GM19324 (cell line): ENCODE results near the gene SYT7.

Source experiments
- ATAC-seq: cut with Tn5 transposase; IDR thresholded peaks from one replicate; pipeline ENCODE4 v1.9.1; 2021; ENCODE audit warnings: mild to moderate bottlenecking, moderate library complexity; ENCODE audit not compliant: unreplicated experiment, low FRiP score

SYT7 gene

DNA sequence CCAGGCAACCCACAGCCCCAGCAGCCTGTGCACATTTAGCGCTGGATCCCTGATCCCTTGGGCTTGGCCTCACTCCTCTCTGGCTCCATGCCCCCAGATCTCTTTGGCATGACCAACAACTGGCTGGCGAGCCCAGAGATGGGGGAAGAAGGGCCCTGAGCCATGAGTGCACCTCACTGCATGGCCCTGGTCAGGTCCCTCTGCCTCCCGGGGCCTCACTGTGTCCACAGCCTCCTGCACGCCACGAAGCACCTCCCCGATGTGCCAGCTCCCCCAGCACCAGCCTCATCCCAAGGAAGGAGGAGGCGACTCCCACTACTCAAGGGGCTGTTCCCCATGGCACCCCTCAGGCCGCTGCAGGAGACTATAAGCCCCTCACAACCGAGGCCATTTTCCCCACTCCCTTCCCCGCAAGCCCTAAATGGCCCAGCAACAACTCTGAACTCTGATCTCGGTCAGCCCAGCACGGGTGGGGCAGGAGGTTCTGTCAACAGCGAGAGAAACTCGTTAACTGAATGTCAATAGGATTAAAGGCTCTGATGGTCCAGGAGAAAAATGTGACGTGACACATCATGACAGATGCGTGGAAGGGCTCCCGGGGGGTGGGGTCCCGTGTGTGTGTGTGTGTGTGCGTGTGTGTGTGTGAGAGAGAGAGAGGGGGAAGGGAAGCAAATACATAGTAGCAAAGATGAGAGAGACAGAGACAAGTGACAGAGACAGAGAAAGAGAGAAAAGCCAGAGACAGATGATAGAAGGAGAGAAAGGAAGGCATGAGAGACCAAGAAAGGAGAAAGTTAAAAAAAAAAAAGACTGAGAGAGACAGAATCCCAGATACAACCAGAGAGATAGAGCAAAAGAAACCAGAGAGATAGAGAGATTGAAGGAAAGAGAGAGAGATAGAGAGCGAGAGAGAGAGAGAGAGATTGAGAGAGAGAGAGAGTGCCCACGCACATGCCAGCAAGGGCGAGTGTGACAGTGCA is 28.4 kb upstream of the SYT7 start:
- ATAC-seq = no peak

- ATAC-seq = no peak
Observed at GRCh38 chr11:61607920-61608599, 27.2 kb upstream of the SYT7 start.

- no peak for ATAC-seq
Observed at GRCh38 chr11:61607426-61607825, 26.6 kb upstream of the SYT7 start.

DNA sequence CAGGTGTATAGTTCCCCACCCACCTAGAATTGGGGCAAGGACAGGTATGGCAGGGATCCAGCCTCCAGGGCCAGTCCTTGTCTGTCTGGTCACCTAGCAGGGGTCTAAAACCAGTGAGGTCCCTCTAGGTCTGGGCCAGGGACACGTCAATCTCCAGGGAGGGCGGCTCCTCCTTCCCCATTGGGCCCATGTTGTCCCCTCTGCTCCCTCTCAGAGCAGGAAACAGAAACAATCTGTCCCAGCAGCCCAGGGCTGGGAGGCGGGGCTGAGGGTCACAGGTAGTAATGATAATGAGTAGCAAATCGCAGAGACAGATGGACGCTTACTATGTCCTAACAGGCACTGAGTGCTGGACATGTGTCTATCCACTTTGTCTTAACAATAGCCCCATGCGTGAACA is 22.8 kb upstream of the SYT7 start:
- no peak for ATAC-seq

DNA sequence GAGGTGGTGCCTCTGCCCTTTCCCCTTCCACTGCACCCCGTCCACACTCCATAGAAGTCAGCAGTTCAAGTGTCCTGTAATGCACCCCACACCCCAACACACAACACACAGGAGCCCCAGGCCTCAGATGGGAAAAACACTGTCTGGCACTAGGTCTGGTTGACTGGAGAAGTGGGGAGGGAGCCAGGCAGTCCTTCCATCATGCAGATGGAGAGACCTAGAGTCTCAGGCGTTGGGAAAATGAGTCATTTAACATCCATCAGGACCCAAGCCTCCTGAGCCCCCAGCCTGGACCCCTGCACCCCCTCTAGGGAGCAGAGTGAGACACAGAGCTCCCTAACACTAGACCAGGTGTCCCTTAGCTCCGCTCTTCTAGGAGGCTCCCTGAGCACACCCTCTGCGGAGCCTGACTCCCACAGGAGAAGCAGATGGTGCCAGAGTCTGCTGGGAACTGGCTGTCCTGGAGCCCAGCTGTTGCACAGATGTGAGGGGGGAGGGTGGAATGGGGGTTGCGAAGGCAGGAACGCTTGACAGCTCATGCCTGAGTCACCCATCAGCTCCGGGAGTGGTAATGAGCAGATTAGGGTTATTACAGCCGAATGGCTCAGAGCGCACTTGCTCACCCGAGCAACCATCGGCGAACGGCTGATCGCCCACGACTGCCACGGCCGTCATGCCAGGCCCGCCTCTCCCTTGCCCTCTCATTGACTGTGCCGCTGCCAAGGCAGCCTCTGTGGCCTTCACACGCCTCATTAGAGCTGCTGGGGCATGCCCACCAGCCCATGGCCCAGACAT is 22.1 kb upstream of the SYT7 start:
- ATAC-seq = no peak

DNA sequence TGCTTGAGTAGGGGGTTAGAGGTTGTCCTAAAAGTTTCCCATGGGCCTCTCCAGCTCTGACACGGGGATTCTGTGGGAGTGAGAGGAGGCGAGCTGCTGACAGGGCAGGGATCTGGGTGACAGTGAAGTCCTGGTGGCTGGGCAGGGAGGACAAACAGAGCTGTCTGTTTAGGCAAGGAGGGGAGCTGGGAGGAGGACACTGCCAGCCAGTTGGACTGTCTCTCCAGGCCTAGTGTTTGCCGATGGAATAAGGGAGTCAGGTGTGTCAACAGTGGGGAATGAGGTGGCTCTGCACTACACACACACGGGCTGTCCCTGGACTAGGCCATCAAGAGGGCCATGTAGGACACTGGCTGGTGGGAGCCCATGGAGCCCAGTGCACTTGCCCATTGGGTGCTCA is 20.6 kb upstream of the SYT7 start:
- ATAC-seq = no peak

DNA sequence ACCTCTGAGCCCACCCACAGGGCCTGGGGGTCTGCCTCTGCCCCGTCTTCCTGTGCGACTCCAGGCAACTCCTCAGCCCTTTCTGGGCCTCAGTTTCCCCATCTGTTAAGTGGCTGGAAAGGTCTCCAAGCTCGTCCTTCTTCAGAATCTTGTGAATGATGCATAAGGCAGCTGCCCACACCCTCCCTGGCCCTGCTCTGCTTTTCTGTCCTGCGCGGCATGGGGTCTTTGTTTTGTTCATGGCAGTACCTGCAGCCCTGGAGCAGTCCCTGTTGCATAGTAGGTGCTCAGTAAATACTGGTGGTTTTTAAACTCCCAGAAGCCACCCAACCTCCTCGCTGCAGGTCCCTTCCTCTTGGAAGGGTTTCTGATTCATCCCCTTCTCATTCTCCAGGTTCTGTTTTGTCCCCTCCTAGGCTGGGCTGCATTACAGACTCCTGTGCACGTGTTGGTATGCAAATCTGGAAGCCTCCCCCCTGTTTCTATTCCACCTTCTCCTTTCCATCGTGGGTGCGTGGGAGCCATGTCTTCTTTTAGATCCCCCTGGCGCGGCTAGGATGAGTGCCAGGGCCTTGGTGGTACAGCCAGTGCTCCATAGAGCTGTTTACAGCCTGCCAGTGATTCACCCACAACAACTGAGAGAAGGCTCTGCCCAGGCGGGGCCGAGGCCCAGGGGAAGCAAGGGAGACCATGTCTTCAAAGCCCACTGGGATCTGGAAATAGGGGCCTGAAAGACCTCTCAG is 19.3 kb upstream of the SYT7 start:
- ATAC-seq = no peak

DNA sequence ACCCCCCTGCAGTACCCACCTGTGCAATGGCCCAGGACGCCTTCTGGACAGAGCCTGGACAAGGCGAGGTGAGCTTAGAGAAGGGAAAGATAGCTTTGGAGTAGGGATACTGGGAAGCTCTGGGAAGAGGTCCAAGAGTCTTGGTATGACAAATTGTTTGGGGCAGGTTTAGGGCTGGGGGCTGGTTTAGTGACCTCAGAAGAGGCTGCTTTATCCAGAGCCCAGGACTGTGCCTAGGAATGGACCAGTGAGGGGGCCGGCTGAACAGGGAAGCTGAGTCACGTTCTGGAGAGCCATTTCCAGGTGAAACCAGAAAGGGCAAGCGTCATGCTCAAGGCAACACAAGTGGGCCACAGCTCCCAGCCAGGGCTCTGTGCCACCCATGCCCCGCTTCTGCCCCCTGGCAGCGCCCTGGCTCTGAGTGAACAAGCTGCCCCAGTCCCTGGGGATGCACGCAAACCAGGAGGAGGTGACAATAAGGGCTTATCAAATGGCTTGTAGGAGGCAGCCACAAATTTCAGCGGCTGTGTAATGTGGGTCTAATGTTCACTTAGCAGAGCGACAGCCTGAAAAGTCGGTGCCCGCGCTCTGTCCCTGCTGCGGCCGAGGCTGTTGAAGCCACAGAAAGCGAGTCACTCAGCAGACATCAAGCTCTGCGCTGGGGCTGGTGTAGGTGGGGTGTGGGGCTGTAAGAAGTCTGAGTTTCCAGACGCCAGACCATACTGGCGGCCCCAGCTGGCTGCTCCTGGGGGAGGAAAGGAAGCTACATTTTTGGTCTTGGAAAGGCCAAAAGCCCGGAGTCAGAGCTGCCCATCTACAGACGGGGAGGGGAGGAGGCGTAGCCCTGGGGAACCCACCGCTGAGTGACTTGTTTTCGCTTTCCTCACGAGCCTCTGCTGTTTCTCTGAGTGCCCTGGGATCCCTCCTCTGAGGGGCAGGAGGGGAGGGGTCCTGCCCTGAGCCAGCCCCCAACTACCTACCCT is 18.3 kb upstream of the SYT7 start:
- no peak for ATAC-seq

- no peak for ATAC-seq
Observed at GRCh38 chr11:61598374-61598773, 17.5 kb upstream of the SYT7 start.

GRCh38 chr11:61596990-61597389 is 16.1 kb upstream of the SYT7 start:
- ATAC-seq = no peak

GRCh38 chr11:61596542-61596941 is 15.7 kb upstream of the SYT7 start:
- ATAC-seq = no peak

DNA sequence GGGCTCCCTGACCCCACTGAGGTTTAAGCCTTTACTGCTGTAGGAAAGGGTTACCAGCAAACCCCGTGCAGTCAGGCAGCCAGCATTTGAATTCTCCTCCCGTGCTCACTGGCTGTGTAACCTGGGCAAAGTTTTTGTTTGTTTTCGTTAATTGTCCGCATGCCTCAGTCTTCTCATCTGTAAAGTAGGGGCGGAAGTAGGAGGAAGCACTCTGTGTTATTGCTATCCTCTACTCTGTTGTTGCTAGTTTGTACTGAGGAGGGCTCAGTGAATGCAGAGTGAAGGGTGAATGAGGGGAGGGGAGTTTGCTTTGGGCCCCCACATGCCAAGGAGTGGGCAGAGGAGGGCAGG is 14.0 kb upstream of the SYT7 start:
- ATAC-seq = no peak

DNA sequence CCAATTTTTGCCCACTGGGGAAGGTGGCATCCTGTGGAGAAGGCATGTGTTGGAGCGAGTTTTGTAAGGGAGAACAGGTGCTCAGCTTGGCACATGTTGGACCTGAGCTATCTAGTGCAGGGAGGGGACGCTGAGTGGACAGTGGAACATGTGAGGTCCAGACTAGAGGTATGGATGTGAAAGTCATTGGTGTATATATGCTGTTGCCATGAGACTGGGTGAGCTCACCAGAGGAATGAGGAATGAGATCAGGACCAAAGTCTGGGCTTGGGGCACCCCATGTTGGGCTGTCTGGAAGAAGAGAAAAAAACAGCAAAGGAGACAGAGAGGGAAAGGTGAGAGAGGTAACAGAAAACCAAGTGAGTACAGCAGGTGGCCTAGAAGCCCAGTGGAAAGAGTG is 12.3 kb upstream of the SYT7 start:
- ATAC-seq = no peak

- no peak for ATAC-seq
Observed at GRCh38 chr11:61592176-61592575, 11.3 kb upstream of the SYT7 start.

DNA sequence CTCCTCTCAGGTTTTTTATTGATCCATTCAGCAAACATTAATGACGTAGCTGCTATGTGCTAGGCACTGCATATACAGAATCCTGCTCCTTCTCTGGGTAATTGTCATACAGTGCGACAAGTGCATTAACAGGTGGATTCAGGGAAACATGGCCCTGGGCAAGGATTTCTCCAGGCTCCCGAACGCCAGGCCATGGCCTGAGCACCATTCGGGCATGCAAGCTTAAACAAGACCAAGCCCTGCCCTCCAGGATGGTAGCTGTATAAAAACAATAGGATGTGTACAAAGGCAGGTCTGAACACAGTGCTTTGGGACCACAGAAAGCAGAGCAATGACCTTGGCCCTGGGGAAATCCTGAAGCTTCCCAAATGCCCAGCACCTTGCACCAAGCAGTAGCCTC is 9.1 kb upstream of the SYT7 start:
- ATAC-seq = no peak

- no peak for ATAC-seq
Observed at GRCh38 chr11:61588728-61589191, 7.9 kb upstream of the SYT7 start.

DNA sequence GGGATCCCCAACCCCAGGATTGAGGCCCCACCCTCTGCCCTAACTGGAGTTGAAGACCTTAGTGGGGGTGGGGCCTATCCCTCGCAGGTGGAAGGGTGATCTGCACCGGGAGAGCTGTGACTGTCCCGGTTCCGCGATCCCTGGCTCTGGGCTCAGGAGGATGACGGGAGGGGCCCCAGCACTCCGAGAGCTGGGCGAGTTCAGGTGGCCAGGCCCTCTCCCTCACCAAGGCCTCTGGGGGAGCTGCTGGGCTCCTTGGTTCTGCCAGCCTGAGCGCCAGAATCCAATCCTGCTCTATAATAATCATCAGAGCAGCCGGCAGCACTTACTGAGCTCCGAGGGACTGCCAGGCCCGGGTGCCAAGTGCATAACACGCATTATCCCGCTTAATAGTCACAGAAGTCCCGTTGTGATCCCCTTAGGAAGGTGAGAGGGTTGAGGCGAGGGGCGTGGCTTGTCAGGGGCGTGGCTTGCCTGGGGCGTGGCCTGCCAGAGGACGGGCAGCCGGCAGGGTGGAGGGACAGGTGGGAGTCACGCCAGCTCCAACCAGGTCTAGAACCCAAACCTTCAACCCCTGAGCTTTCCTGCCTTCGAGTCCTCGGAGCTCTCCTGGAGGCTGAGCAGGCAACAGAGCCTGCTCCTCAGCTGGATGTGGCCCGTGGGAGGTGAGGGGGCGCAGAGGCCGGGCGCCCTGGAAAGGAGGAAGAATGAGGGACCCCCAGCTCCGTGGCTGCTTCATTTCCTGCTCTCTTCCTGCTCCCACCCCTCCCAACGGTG is 7.3 kb upstream of the SYT7 start:
- ATAC-seq = no peak

DNA sequence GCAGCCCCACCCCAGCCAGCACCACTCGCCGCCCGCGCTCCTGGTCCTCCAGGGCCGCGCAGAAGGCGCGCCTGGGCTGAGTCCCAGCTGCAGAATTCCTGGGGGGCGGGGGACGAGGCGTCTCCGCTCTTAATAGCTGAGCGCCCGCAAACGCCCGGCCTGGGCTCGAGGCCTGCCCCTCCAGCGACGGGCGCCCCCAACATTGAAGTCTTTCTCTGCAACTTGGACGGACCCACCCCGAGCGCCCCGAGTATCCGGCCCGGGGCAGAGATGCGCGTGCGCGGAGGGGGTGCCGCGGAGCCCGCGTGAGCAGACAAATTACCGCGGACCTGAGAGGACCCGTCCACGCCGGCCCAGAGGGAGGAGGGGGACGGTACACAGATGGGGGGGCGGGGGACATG is 6.7 kb upstream of the SYT7 start:
- ATAC-seq = no peak
